SIG-M5 (cell line): ENCODE data around the gene GLDN.

Experiments
- DNase-seq: peaks from one replicate; lab custom pipeline; 2025; lab: John Stamatoyannopoulos, UW

The GLDN gene

GRCh38 chr15:51341366-51342226 is at the start of gene GLDN:
Gene GLDN (plus strand): TSS chr15:51341655. CDS start chr15:51341685, 30 bp downstream.
- DNase-seq, result no peak

DNA sequence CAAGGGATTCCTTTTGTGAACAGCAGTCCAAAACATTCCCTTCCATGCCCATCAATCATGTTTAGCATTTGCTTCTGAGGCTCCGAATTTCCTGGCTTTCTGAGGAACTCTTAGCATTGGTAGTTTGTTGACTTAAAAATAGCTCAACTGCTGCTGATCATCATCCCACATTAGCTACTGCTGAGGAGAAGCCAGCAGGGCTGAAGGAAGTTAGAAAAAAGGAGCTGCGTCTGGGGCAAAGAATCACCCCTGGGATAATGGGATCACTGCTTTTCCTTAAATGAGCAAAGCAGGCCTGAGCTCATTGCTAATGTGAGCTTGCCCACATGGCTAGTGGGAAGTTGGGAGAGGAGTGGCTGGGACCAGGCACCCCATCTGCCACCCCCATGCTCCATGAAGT is 42.8 kb upstream of the GLDN start:
- no peak for DNase-seq

DNA sequence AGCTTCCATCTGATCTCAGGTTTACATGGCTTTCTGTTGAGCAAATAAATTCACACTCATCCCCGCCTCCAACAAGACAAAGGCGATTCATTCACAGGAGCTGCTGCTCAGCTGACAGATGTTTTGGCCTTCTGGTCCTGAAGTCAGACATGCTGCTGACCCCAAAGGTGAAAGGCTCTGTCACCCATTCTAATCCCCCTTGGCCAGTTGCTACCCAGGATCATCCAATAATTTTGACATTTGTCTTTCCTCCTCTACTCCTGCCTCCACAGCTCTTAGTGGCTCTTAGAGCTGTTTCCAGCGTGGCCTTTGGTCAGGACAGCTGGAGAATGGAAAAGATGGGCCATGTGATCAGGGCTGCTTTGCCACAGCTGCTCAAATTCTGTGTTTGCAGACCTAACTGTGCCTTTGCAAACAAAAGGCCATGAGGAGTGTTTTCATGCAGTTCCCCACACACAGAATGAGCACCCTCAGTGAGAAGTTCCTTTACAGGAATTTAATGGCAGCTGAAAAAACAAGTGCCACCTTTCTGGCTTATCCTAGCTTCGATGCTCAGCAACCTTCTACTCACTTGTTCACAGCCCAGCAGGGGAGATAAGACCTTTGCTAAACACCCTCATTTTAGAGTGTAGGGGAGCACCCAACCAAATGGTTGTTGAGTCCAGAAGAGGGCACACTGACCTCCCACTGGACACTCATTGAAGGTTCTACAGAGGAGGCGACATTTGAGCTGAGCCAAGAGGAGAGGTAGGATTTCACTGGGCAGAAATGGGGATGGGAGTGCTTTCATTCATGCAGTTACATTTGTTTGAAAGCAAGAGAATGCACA is 42.1 kb upstream of the GLDN start:
- DNase-seq, result no peak

DNA sequence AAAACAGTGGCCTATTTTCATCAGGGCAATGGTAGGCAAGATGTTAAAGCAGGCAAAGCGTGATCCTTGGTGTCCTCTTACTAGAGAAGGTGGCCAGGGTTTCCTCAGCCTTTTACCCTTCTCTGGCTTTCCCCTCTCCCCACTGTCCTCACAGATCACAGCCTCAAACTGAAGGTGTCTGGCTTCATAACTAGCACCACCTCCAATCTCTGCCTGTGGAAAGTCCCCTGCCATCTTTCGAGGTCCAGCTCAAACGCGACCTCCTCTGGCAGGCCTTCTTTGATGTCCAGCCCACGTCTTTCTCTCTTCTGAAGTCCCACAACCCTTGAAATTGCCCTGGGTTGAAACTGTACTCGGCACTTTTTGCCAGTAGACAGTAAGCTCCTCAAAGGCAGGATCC is 39.0 kb upstream of the GLDN start:
- no peak for DNase-seq

GRCh38 chr15:51303462-51303980 is 37.9 kb upstream of the GLDN start:
- no peak for DNase-seq

DNA sequence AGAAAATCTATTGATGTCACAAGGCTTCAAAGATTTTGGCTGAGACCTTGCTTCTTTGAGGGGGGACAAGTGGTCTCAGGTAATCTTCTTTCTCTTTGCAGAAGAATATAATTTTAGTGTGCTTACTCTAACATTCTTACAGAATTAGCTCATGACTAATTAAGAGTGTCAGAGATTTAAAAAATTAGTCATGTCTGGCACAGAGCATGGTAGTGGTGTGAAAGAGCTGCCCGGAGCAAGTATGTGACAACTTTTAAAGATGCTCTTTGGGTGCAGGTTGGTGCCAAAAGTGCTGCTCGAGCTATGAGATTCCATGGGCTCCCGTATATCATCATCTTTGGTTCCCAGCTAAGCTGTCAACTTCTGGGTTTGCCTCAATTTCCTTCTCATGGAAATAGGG is 34.1 kb upstream of the GLDN start:
- no peak for DNase-seq

DNA sequence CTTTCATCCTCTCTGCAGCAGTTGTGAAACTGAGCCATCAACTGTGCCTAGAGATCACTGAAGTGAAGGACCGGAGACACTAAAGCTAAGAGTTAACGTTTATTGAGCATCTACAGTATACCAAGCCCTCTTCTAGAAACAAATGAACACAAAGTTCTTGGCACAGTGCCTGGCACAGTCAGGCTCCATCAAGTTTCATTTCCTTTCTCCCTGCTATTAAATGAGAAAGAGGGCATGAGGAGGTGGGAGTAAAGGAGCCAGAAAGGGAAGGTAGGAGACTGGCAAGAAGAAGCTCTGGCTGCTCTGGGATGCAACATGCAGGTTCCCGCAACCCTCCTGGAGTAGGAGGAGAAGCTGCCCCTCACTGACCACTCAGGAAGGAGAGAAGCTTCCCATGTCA is 33.6 kb upstream of the GLDN start:
- DNase-seq, result no peak

- DNase-seq, result no peak
Measured at GRCh38 chr15:51310064-51310463, 31.4 kb upstream of the GLDN start.

DNA sequence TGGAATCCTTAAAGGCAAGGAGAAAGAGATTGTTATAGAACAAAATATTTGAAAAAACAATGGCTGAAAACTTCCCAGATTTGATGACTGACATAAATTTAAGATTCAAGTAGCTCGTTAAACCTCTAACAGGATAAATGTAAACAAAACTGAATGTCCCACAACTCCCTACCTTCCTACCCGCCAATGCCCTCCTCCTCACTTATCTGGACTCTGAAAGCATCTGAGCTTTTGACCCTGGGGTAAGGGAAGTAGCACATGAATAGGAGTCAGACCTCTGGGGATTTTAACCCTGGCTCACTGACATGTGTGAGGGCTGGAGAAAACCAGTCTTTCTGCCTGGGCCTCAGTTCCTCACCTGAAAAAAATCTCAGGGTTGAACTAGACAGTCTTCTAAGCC is 29.9 kb upstream of the GLDN start:
- no peak for DNase-seq

DNA sequence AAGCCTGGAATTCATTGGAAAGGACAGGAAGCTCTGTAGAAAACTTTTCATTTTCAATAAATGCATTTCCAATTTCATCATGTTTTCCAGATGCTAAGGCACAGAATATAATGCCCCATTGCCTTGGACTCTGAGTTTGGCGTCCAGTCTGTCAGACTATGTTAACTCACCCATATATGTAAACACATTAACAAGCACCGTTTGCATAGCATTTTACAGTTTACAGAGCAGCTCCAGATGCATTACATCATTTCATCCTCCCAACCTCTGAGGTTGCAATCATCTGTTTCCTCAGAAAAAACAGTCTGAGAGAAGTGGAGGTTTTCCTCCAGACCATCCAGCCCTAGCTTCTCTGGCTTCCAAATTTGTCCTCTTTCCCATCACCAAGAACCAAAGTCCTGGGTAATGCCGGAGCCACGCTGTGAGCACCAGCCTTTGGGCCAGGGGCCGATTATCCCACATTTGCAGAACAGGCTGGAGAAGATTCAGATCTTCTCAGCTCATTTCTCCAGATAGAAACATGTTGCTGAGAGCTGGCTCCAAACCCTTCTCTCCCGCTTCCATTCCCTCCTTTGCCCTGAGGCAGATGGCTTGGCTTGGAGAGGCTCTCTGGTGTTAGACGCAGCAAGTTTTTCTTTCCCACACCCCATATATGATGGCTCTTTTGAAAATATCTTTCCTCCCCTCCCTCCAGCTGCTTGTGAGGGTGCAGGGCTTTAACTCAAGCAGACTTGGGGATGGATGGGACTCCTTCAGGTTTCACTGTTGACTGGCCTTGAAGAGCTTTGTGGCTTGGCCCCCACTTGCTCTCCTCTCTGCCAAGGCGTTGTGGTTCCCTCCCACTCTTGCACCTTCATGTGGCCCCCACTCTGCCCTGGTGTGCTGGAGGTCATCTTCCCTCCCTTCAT is 29.0 kb upstream of the GLDN start:
- DNase-seq, result no peak

DNA sequence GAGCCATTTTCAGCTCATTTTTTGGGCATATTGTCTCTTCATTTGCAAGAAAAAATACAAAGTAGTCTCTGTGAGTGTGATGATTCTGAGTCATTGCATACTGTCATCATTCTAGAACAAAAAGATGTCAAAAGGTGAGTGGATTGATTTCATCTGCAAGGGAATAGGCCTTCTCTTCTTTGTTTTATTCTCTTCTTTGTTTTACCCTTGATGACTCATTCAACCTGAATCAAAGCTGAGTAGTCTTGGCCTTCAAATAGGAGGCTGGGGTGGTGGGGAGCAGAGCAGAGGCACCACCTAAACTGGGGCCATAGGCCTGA is 28.4 kb upstream of the GLDN start:
- DNase-seq, result no peak

- DNase-seq, result no peak
Measured at GRCh38 chr15:51313644-51314280, 27.7 kb upstream of the GLDN start.

GRCh38 chr15:51314391-51315337 is 26.8 kb upstream of the GLDN start:
- no peak for DNase-seq

- no peak for DNase-seq
Measured at GRCh38 chr15:51315726-51316125, 25.7 kb upstream of the GLDN start.

GRCh38 chr15:51316636-51317035 is 24.8 kb upstream of the GLDN start:
- DNase-seq, result no peak

- DNase-seq, result no peak
Measured at GRCh38 chr15:51318382-51319150, 22.9 kb upstream of the GLDN start.

- no peak for DNase-seq
Measured at GRCh38 chr15:51319539-51319938, 21.9 kb upstream of the GLDN start.

GRCh38 chr15:51320843-51321242 is 20.6 kb upstream of the GLDN start:
- DNase-seq, result no peak

GRCh38 chr15:51321316-51321715 is 20.1 kb upstream of the GLDN start:
- DNase-seq, result no peak
